OCI-LY1 (cell line): ENCODE results near the gene METTL26.

Source experiments
- CTCF ChIP-seq: fragments of 200-600 bp; sonication (generic), shearing (Covaris generic); IDR thresholded peaks from 2 replicates; pipeline ENCODE4 v1.5.1; 2017; ENCODE audit warnings: mild to moderate bottlenecking, antibody characterized with exemption, low read length, moderate library complexity, mixed read lengths
- EZH2 ChIP-seq: fragments of 200-600 bp; sonication (generic), shearing (Covaris generic); IDR thresholded peaks from 2 replicates; pipeline ENCODE4 v1.8.0; 2017; ENCODE audit warnings: borderline replicate concordance, mixed run types, mild to moderate bottlenecking, antibody characterized with exemption, low read length, moderate library complexity, mixed read lengths

GRCh38 chr16:635573-636205 lies 416 bp downstream of the METTL26 start:
- TF ChIP-seq CTCF (no peak), EZH2 (no peak)
